ENCODE data around the gene DNAH8. TPM values are rescaled to one million over a fixed set of nuclear protein-coding genes. Genes with fewer than 3 reads are reported as not detected.

DNAH8 gene
- total RNA-seq, 4 donors from 2014 or later: not detected

GRCh38 chr6:39037082-39037508 lies 322.0 kb downstream of the DNAH8 start:
- Histone ChIP-seq H3K4me3 (no peak overlapping the region), H3K27ac (no peak overlapping the region), H3K36me3 (no peaks in the 10 kb centered on the region), H3K4me1 (no peaks in the 10 kb centered on the region), H3K27me3 (peaks cover 13 to 26% (median 25%) of the 10 kb centered on the region in 3 donors), H3K9me3 (no peaks in the 10 kb centered on the region)
- in situ Hi-C loops (cut with MboI; ENCODE audit: low sequenced_read_pairs in 4 of 4) (no loop called here), intact Hi-C loops (cut with DNase I; ENCODE audit: low total_unique reads) (no loop called here)
- DNase-seq (no peak), ATAC-seq (no peak)
- no peak for TF ChIP-seq POLR2A (IDR thresholded peaks at IDR 0.05)
- no peak for TF ChIP-seq CTCF (IDR thresholded peaks at IDR 0.05 in 4 of 5, conservative IDR thresholded peaks at IDR 0.05 in 1 of 5)

DNA sequence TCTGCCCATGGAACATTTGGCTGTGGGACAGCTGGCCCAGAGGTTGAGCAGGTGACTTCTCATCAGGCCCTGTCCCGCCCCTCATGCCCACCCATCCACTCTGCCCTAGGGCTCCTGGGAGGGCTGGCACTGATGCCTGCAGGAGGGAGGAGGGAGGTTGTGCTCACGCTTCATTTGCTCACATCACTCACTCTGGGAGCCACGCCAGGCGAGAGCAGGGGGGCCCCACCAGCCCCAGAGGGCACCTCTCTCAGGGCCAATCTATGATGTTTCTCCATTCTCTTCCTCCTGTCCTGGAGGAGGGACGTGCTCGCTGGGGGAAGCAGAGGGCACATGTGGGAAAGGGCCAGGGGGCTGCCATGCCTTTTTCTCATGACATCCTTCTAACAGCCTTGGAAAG lies 322.6 kb downstream of the DNAH8 start:
- Histone ChIP-seq H3K4me1 (no peaks in the 10 kb centered on the region), H3K9me3 (no peaks in the 10 kb centered on the region), H3K27ac (no peak overlapping the region), H3K36me3 (no peaks in the 10 kb centered on the region), H3K4me3 (no peak overlapping the region), H3K27me3 (peaks cover 13 to 26% (median 25%) of the 10 kb centered on the region in 3 donors)
- intact Hi-C loops (cut with DNase I; ENCODE audit: low total_unique reads): no loop called here
- ATAC-seq (no peak), DNase-seq (no peak)
- TF ChIP-seq CTCF (IDR thresholded peaks at IDR 0.05 in 4 of 5, conservative IDR thresholded peaks at IDR 0.05 in 1 of 5) (no peak), POLR2A (IDR thresholded peaks at IDR 0.05) (no peak)
- in situ Hi-C loops (cut with MboI; ENCODE audit: low sequenced_read_pairs in 4 of 4): no loop called here

- Histone ChIP-seq H3K9me3 (no peaks in the 10 kb centered on the region), H3K4me1 (no peaks in the 10 kb centered on the region), H3K36me3 (no peaks in the 10 kb centered on the region), H3K4me3 (no peak overlapping the region), H3K27me3 (peaks cover 13 to 26% (median 20%) of the 10 kb centered on the region in 3 donors), H3K27ac (no peak overlapping the region)
- intact Hi-C loops (cut with DNase I; ENCODE audit: low total_unique reads): no loop called here
- no peak for DNase-seq
- in situ Hi-C loops (cut with MboI; ENCODE audit: low sequenced_read_pairs in 4 of 4): no loop called here
- no peak for ATAC-seq
- no peak for TF ChIP-seq CTCF (IDR thresholded peaks at IDR 0.05 in 4 of 5, conservative IDR thresholded peaks at IDR 0.05 in 1 of 5)
- no peak for TF ChIP-seq POLR2A (IDR thresholded peaks at IDR 0.05)
These were observed 325.1 kb downstream of the DNAH8 start for GRCh38 chr6:39040080-39040673.

DNA sequence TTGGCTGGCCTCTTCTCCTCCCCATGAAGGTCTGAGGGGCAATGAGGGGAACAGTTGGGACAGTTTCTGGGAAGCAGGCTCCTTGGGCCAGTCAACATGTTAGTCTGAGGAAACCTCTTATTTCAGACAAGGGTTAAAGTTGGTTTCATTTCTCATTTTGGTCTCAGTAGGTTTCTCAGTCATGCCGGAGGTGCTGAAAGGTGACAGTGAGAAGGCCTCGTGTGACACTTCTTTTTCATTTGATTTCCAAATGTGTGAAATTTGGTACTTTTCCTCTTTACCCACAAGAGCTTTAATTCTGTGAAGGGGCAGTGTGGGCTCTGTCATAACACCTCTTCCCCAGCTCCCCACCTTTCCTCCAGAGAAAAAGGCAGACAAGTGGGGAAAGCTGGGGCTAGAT lies 326.0 kb downstream of the DNAH8 start:
- Histone ChIP-seq H3K36me3 (no peaks in the 10 kb centered on the region), H3K4me1 (no peaks in the 10 kb centered on the region), H3K27ac (no peak overlapping the region), H3K27me3 (peaks cover 13 to 20% (median 18%) of the 10 kb centered on the region in 3 donors), H3K9me3 (no peaks in the 10 kb centered on the region), H3K4me3 (no peak overlapping the region)
- ATAC-seq: no peak
- in situ Hi-C loops (cut with MboI; ENCODE audit: low sequenced_read_pairs in 4 of 4): no loop called here
- no peak for DNase-seq
- intact Hi-C loops (cut with DNase I; ENCODE audit: low total_unique reads): no loop called here
- TF ChIP-seq POLR2A (IDR thresholded peaks at IDR 0.05) (no peak), CTCF (IDR thresholded peaks at IDR 0.05 in 4 of 5, conservative IDR thresholded peaks at IDR 0.05 in 1 of 5) (no peak)

DNA sequence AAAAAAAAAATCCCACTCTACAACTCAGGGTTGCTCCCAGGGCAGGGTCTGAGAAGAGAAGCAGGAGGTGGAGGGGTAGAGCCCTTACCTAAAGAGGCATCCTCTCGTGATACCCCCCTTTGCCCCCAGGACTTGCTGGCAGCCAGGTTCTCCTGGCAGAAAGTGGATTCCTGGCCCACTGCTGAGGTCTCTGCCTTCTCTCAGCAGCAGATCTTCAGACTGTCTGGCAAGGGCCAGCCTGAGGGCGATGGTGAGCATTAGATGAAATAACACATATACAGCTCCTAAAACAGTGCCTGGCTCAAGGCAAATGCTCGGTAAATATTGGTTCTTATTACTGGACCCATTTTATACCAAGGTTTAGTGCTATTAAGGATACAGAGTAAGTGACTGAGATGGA lies 328.7 kb downstream of the DNAH8 start:
- Histone ChIP-seq H3K4me1 (no peaks in the 10 kb centered on the region), H3K9me3 (no peaks in the 10 kb centered on the region), H3K27me3 (peaks cover 10 to 30% (median 19%) of the 10 kb centered on the region in 3 donors), H3K4me3 (no peak overlapping the region), H3K36me3 (no peaks in the 10 kb centered on the region), H3K27ac (no peak overlapping the region)
- intact Hi-C loops (cut with DNase I; ENCODE audit: low total_unique reads): no loop called here
- TF ChIP-seq CTCF (IDR thresholded peaks at IDR 0.05 in 4 of 5, conservative IDR thresholded peaks at IDR 0.05 in 1 of 5) (no peak), POLR2A (IDR thresholded peaks at IDR 0.05) (no peak)
- in situ Hi-C loops (cut with MboI; ENCODE audit: low sequenced_read_pairs in 4 of 4): no loop called here
- DNase-seq: no peak
- no peak for ATAC-seq

Measured in gastrocnemius medialis (tissue), 4 donors.